CD4-positive, alpha-beta T cell treated with Interleukin-6 at 100 ng/mL for 8 hours (primary cell): ENCODE data around the gene ATP10A.

ENCODE experiments used
- DNase-seq: peaks from one replicate; pipeline ENCODE4 v3.0.0-alpha.2; 2020; ENCODE audit warnings: mixed read lengths, low spot score

ATP10A gene

DNA sequence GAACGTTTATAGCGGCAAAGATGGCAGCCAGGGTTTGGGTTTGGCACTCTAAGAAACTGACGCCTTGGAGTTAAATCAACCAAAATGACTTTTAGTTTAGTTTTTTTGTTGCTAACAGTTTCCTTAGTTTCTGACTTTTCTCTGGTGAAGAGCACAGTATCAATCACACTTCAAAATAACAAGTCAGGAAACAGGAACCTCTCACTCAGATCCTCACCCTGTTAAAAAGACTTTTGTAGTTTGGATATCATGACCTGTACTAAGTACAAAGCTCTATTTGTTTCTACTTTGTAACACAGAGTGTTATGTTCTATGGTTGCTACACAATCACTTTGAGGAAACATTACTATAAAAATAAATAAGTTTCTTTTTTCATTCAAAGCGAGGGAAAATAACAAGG, 51.1 kb downstream of the ATP10A start:
- no peak for DNase-seq

DNA sequence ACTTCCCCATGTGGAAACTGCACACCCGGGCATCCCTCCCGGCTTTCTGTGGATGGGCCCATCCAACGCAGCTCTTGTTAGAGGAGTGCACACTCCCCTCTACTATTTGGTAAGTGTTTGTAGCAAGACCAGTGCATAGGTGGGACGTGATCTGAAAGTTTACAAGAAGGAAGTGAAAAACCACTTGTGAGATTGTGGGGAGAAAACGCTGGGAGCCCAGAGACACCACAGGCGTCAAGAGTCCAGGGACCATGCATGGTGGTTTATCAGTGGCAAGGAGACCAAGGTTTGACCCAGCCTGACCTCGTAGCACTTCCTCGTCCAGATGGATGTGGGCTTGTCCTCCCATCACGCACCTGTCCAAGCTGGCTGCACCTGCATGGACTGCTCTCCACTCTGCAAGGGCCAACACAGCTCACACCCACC, 51.6 kb downstream of the ATP10A start:
- peak; percentile 11 for DNase-seq

GRCh38 chr15:25810631-25811091, 52.5 kb downstream of the ATP10A start:
- peak; percentile 30 for DNase-seq

DNA sequence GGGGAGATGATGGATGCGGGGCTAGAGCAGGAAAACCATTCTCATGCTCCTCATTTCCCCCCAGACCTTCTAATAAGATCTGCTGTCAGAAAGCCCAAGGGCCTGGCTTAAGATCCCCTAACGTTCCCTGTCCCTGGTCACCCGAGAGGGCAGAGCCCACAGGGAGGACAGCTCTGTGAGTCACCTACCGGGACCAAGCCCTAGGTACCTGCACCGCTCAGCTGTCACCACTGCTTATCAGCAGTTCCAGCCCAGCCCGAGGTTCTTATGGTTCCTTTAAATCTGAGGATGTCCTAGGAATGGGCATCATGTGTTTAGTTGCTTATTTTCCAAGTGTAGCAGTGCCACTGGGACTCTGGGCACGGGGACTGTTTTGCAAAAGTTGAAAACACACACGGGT, 53.0 kb downstream of the ATP10A start:
- DNase-seq, result no peak

GRCh38 chr15:25807063-25807462, 56.1 kb downstream of the ATP10A start:
- no peak for DNase-seq

GRCh38 chr15:25805031-25805430, 58.1 kb downstream of the ATP10A start:
- DNase-seq, result no peak

GRCh38 chr15:25804451-25804850, 58.7 kb downstream of the ATP10A start:
- DNase-seq, result no peak

GRCh38 chr15:25803541-25803940, 59.6 kb downstream of the ATP10A start:
- DNase-seq, result no peak

DNA sequence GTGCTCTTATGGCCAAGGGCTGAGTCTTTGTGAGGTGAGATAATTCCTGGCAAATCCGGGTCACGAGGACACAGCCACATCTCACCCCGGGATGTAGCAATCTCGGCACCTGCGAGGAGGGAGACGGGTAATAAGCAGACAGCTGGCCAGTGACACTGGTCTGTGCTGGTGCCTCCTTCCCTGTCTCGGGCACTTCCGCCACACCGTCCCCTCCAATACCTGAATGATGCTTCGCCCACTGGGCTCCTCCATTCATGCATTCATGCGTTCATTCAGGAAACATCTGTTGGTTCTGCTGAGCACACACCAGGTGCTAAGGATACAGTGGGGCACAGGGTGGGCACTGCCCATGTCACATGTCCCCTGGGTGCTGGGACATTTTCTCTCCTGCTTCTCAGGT, 60.1 kb downstream of the ATP10A start:
- no peak for DNase-seq

GRCh38 chr15:25802285-25802830, 60.8 kb downstream of the ATP10A start:
- no peak for DNase-seq

DNA sequence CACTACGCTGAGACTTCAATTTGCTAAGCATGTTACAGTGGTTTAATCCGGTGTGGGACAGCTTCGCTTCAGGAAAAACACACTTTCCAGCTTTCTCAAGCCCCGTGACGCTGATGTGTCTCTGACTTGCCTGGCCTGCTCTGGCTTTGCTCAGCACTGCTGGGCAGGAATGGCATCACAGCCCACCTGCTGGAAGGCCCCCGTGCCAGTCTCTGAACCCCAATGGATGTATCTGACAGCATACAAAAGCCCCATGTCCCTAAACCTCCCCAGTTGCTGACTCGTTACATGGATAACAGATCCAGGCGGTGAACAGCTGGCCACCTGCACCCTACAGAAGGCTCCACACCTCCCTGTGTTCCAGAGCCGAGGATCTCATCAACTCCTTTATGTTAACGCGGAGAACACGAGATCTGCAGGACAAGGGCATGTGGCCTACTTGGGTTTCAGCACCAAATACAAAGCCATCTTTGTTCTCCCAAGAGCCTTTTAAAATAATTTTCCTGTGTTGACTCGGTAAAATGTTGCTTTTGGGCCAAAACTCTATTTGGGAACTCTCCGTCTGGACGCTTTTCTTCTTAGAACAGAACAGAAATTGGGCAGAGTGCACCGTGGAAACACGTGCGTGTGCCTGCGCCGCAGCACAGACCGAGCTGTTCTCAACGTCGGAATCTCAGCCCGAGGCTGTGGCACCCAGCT, 61.4 kb downstream of the ATP10A start:
- DNase-seq, result no peak

- no peak for DNase-seq
Measured at GRCh38 chr15:25800761-25801515, 62.2 kb downstream of the ATP10A start.

DNA sequence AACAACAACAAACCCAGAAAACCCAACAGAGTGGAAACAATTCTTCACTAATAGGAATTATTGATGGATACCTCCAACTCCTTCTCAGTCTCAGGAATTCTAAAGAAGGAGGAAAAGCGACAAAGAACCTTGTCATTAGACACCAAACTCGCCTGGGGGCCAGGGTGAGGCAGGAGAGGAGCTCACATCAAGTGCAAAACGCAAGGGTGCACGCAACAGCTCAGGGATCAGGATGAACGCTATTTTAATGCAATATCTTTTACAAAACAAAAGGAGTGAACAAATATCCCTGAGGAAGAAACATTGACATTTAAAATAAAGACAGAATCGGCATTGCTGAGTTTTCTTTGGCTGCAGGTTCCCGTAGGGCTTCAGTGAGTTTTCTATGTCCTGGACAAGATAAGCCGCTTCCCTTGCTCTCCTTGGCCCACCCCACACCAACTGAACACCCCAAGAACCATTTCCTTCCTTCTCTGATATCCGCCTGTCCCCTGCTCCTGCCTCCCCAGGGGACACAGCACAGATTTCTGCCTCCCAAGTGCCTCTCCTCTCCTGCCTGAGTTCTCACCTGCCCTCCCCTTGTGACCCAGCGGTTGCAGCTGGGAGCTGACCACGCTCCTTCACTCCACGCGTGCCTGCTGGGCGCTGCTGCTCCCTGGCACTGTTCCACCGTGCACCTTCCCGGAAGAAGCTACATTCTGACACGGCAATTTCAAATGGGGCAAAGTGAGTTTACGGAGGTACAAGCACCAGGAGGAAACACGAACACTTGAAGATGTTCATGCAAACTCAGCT, 63.0 kb downstream of the ATP10A start:
- DNase-seq, result no peak

- no peak for DNase-seq
Measured at GRCh38 chr15:25797936-25798901, 64.9 kb downstream of the ATP10A start.

DNA sequence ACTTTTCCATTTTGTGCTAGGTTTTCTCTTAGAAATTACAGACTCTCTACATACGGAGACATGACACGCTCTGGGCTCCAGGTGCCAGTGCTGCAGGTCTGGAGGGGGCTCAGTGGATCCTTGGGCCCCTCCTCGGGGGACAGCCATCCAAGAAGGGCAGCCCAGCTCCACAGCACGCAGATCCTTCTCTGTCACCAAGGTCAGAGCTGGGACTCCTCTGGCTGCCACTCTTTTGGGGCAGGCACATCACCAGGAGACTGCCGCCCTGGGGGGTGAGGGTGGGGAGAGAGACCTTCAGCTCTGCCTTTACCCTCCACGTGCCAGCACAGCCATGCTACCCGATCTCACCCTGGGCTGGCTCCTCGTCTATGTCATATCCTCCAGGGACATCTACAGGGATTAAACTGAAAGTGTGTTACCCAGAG, 65.6 kb downstream of the ATP10A start:
- DNase-seq, result no peak

DNA sequence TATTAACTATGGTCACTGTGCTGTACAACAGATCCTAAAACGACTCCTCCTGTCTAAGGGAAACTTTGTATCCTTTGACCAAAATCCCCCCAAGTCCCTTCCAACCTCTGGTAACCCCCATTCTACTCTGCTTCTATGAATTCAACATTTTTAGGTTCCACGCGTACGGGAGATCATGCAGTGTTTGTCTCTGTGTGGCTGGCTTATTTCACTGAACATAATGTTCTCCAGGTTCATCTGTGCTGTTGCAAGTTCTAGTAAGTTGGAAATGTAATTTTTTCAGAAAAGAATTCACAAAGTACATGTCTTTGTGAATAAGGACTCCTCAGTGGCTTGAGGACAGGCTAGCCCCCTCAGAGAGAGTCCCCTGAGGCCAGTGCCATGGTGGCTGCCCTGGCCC, 66.1 kb downstream of the ATP10A start:
- DNase-seq, result no peak

- DNase-seq, result no peak
Measured at GRCh38 chr15:25796395-25796794, 66.7 kb downstream of the ATP10A start.

DNA sequence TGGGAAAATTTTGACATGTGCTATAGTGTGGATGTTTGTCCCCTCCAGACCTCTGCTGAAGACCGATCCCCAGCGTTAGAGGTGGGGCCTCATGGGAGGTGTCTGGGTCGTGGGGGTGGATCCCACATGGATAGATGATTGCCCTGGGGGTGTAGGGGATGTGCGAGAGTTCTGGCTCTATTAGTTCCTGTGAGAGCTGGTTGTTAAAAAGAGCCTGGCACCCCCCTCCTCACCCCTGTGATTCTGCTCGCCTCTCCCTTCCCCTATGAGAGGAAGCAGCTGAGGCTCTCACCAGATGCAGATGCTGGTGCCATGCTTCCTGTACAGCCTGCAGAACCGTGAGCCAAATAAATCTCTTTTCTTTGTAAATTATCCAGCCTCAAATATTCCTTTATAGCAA, 67.4 kb downstream of the ATP10A start:
- DNase-seq, result no peak

DNA sequence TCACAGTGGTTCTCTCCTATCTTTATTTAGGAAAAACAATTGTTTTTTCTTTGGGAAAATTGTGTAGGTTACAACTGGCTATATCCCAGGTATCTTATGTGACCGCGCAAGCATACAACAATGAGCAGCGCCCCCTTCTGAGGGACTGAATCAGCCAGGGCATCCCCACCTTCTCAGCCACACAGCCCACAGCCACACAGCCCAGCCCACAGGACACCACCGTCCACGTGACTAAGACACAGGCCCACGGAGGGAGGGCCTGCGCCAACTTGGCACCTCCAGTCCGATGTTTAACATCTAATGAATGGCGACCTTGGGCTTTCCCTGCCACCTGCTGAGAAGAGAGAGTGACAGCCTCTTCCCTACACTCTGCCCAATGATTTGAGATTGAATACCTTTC, 68.1 kb downstream of the ATP10A start:
- DNase-seq, result no peak

- no peak for DNase-seq
Measured at GRCh38 chr15:25793354-25794050, 69.6 kb downstream of the ATP10A start.

DNA sequence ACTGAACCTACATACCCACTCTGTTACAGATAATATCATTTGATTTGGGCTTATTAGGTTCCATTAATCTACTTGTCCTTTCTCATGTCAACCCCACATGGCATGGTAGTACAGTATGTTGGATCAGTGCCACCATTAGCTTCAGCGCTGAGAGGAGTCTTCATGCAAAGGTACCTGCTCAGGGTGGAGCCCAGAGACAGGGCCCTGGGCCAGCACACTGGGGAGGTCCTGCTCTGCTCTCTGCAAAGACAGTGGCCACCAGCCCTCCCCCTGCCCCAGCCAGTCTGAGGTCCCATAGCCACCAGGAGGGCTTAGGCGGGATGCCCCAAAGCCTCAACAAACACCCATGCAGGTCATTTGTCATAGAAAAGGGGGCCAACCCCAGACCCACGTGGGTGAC, 71.0 kb downstream of the ATP10A start:
- no peak for DNase-seq
